ENCODE results near the gene ADAMTSL3. TPM values are rescaled to one million over a fixed set of nuclear protein-coding genes. Genes with fewer than 3 reads are reported as not detected.

ADAMTSL3 gene
- total RNA-seq, 1 donor from 2014 or later: 0.32 TPM

DNA sequence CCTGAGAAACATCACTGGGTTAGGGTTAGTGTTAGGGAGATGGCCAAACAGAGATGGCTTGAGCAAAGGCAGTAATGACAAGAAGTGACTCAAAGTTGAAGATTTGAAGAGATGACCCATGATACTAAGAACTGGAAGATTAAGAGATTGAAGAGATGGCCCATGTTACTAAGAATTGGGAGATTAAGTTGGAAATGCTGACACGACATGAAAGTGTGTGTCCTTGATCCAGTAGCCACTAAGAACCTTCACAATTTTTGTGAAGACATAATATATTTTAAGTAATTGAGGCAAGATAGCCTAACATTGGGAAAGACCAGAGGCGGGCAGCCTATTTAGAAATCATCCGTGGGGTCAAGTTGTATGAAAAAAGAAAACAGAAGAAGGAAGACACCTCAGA, 239.4 kb downstream of the ADAMTSL3 start:
- Mint-ChIP-seq H3K36me3 (ENCODE audit: unreplicated experiment) (no peaks in the 10 kb centered on the region), H3K9me3 (ENCODE audit: unreplicated experiment) (no peaks in the 10 kb centered on the region), H3K27ac (ENCODE audit: unreplicated experiment) (no peak overlapping the region), H3K4me1 (ENCODE audit: low read depth, unreplicated experiment) (no peaks in the 10 kb centered on the region), H3K27me3 (ENCODE audit: unreplicated experiment) (peaks cover 4% of the 10 kb centered on the region), H3K4me3 (ENCODE audit: unreplicated experiment) (no peak overlapping the region)
- TF ChIP-seq, protein P1, sequence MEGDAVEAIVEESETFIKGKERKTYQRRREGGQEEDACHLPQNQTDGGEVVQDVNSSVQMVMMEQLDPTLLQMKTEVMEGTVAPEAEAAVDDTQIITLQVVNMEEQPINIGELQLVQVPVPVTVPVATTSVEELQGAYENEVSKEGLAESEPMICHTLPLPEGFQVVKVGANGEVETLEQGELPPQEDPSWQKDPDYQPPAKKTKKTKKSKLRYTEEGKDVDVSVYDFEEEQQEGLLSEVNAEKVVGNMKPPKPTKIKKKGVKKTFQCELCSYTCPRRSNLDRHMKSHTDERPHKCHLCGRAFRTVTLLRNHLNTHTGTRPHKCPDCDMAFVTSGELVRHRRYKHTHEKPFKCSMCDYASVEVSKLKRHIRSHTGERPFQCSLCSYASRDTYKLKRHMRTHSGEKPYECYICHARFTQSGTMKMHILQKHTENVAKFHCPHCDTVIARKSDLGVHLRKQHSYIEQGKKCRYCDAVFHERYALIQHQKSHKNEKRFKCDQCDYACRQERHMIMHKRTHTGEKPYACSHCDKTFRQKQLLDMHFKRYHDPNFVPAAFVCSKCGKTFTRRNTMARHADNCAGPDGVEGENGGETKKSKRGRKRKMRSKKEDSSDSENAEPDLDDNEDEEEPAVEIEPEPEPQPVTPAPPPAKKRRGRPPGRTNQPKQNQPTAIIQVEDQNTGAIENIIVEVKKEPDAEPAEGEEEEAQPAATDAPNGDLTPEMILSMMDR (IDR thresholded peaks at IDR 0.05; ENCODE audit: partially characterized antibody, unreplicated experiment): no peak
- no peak for DNase-seq

DNA sequence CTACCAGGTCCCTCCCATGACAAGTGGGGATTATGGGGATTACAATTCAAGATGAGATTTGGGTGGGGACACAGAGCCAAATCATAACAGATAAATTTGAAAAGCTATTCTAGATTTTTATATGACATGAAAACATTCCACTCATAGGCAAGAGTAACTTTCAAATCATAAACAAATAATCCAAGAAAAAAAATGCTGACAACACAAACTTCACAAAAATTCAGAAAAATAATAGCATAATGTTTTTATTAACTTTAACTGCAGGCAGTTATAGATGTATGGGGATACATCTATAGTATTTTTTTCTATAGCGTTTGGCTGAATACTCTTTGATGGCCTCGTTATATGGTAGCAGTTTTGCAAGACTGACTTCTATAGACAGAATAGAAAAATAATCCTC, 243.1 kb downstream of the ADAMTSL3 start:
- DNase-seq: no peak
- Mint-ChIP-seq H3K9me3 (ENCODE audit: unreplicated experiment) (no peaks in the 10 kb centered on the region), H3K4me1 (ENCODE audit: low read depth, unreplicated experiment) (no peaks in the 10 kb centered on the region), H3K36me3 (ENCODE audit: unreplicated experiment) (no peaks in the 10 kb centered on the region), H3K27me3 (ENCODE audit: unreplicated experiment) (no peaks in the 10 kb centered on the region), H3K27ac (ENCODE audit: unreplicated experiment) (no peak overlapping the region), H3K4me3 (ENCODE audit: unreplicated experiment) (no peak overlapping the region)
- TF ChIP-seq, protein P1 (IDR thresholded peaks at IDR 0.05; ENCODE audit: partially characterized antibody, unreplicated experiment): no peak

DNA sequence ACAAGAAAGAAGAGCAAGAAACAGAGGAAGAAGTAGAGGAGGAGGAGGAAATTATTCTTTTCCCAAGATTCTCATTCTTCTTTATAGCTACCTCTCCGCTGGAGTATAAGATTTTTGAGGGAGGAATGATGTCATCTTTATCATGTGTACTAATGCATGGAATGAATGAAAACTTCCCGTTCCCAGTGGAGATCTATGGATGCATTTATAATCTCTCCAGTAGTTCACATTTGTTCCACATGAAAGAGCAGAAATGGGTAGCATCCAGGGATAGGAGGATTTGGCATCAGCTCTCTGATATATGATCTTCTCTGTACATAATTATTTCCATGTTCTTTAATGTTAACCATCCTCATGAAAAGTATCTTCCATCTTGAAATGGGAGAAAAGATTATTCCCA, 244.4 kb downstream of the ADAMTSL3 start:
- H3K9me3 Mint-ChIP-seq (ENCODE audit: unreplicated experiment): no peaks in the 10 kb centered on the region
- no peaks in the 10 kb centered on the region for H3K27me3 Mint-ChIP-seq (ENCODE audit: unreplicated experiment)

DNA sequence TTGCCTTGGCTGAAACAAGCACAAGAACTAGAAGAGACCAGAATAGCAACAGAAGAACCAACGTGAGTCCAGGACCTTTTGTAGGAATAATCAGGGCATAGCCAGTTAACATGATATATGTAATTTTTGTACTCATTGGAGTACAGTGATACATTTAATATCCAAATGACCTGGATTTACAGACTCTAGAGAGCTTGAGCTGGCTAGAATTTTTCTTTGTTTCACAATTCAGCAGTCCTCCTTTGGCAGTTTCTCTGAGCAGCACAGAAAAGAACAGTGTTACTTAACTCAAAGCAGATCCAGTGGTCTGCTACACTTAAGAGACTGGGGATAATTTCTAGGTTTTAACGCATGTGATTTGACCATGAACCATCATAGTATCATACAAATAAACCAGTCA, 245.7 kb downstream of the ADAMTSL3 start:
- H3K27ac Mint-ChIP-seq (ENCODE audit: unreplicated experiment): no peak overlapping the region
- DNase-seq: no peak
- peaks cover 4% of the 10 kb centered on the region for H3K4me1 Mint-ChIP-seq (ENCODE audit: low read depth, unreplicated experiment)
- H3K9me3 Mint-ChIP-seq (ENCODE audit: unreplicated experiment): no peaks in the 10 kb centered on the region
- H3K27me3 Mint-ChIP-seq (ENCODE audit: unreplicated experiment): no peaks in the 10 kb centered on the region
- H3K36me3 Mint-ChIP-seq (ENCODE audit: unreplicated experiment): no peaks in the 10 kb centered on the region
- H3K4me3 Mint-ChIP-seq (ENCODE audit: unreplicated experiment): no peak overlapping the region
- TF ChIP-seq, protein P1 (IDR thresholded peaks at IDR 0.05; ENCODE audit: partially characterized antibody, unreplicated experiment): no peak

More for the DNA sequence above, 244.4 kb downstream of the ADAMTSL3 start:
- TF ChIP-seq, protein P1 (IDR thresholded peaks at IDR 0.05; ENCODE audit: partially characterized antibody, unreplicated experiment): no peak
- no peak for DNase-seq
- H3K36me3 Mint-ChIP-seq (ENCODE audit: unreplicated experiment): no peaks in the 10 kb centered on the region
- no peak overlapping the region for H3K27ac Mint-ChIP-seq (ENCODE audit: unreplicated experiment)
- H3K4me3 Mint-ChIP-seq (ENCODE audit: unreplicated experiment): no peak overlapping the region
- no peaks in the 10 kb centered on the region for H3K4me1 Mint-ChIP-seq (ENCODE audit: low read depth, unreplicated experiment)

DNA sequence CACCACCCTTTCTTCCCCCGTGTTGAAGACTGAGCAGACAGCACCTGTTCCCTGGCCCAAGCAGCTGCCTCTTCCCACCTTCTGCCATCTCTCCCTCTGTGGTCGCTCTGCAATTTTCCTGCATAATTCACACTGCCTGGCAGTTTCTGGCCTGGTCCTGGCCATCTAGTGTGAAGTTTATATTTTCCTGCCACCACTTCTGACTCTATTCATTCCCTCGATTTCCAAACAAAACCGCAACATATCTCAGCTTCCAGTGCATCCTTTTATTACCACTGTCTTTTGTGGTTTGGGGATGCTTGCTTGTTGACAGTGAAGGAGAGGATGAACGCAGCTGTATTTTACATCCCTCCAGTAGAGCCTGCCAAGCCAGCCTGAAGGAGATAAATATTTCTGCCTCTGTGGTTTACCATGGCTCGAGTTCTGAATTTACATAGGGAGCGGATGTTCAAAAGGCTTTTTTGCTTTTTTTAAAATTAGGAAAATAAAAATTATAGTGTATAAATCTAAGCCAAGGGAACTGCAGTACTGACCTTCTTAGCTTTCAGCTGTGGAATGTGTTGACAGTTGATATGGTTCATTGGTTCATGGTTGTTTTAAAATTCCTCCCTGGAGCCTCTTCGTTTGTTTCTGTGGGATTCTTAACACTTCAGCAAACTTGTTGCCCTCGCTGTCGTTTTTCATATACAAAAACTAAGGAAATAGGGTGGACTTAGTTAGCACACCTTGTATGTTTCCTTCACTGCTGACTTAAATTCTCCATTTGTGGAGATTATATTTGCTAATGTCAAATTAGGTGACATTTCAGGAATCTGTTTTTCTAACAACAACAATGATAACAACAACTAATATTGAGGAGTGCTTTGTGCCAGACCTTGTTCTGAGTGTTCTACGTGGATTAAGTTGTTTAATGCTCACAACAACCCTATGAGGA, 250.5 kb downstream of the ADAMTSL3 start:
- Mint-ChIP-seq H3K4me3 (ENCODE audit: unreplicated experiment) (no peak overlapping the region), H3K9me3 (ENCODE audit: unreplicated experiment) (no peaks in the 10 kb centered on the region), H3K27ac (ENCODE audit: unreplicated experiment) (no peak overlapping the region), H3K36me3 (ENCODE audit: unreplicated experiment) (no peaks in the 10 kb centered on the region), H3K27me3 (ENCODE audit: unreplicated experiment) (no peaks in the 10 kb centered on the region), H3K4me1 (ENCODE audit: low read depth, unreplicated experiment) (peaks cover 4% of the 10 kb centered on the region)
- no peak for DNase-seq
- TF ChIP-seq, protein P1 (IDR thresholded peaks at IDR 0.05; ENCODE audit: partially characterized antibody, unreplicated experiment): no peak

Data from glutamatergic neuron (in vitro differentiated cells).